Inferior parietal cortex (tissue), 1 donor: ENCODE data around the gene TRIM67.

Experiments used
- DNase-seq: peaks from one replicate; pipeline ENCODE4 v3.0.0-alpha.2; 2016; ENCODE audit errors: extremely low spot score

Gene TRIM67

GRCh38 chr1:231183639-231184590 is 22.1 kb downstream of the TRIM67 start:
- DNase-seq, result no peak

- no peak for DNase-seq
Observed at GRCh38 chr1:231184891-231185290, 23.0 kb downstream of the TRIM67 start.

GRCh38 chr1:231185391-231185790 is 23.5 kb downstream of the TRIM67 start:
- DNase-seq, result no peak

GRCh38 chr1:231186356-231187115 is 24.7 kb downstream of the TRIM67 start:
- no peak for DNase-seq

GRCh38 chr1:231187571-231187970 is 25.7 kb downstream of the TRIM67 start:
- peak; percentile 66 for DNase-seq

GRCh38 chr1:231188072-231188471 is 26.2 kb downstream of the TRIM67 start:
- peak; percentile 37 for DNase-seq

- no peak for DNase-seq
Observed at GRCh38 chr1:231188768-231189167, 26.9 kb downstream of the TRIM67 start.

GRCh38 chr1:231189683-231190270 is 27.9 kb downstream of the TRIM67 start:
- no peak for DNase-seq

- DNase-seq, result no peak
Observed at GRCh38 chr1:231190456-231190855, 28.6 kb downstream of the TRIM67 start.

GRCh38 chr1:231192620-231193163 is 30.8 kb downstream of the TRIM67 start:
- peak; percentile 30 for DNase-seq

GRCh38 chr1:231193710-231194340 is 32.0 kb downstream of the TRIM67 start:
- no peak for DNase-seq

- DNase-seq, result no peak
Observed at GRCh38 chr1:231194476-231194842, 32.6 kb downstream of the TRIM67 start.

- DNase-seq, result no peak
Observed at GRCh38 chr1:231194843-231195516, 33.1 kb downstream of the TRIM67 start.

GRCh38 chr1:231196307-231196706 is 34.4 kb downstream of the TRIM67 start:
- no peak for DNase-seq

GRCh38 chr1:231196728-231197127 is 34.9 kb downstream of the TRIM67 start:
- no peak for DNase-seq

- no peak for DNase-seq
Observed at GRCh38 chr1:231199868-231200267, 38.0 kb downstream of the TRIM67 start.

- peak; percentile 32 for DNase-seq
Observed at GRCh38 chr1:231200388-231201031, 38.7 kb downstream of the TRIM67 start.

GRCh38 chr1:231201375-231201978 is 39.6 kb downstream of the TRIM67 start:
- DNase-seq, result no peak

- no peak for DNase-seq
Observed at GRCh38 chr1:231201979-231202633, 40.2 kb downstream of the TRIM67 start.
